ENCODE results near the gene PARN.

PARN gene

DNA sequence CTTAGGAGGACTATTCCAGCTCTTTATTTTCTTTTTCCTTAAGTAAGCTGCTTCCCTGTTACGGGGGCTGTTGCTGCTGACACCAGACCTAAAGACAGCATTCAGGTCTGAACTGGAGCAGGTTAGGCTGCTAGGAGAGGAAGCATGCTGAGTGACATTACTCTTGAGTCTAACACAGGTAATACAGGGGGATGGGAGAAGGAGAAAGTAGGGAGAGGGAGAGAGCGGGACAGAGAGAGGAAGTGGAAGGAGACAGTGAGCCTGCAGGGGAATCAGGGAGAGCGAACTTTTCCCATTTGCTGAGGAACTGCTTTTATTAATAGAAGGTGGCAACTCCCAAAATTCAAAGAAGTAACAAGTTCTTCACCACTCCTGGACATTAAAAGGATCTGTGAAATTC is 130.9 kb downstream of the PARN start:
- no peak for DNase-seq (ENCODE audit: low spot score)

DNA sequence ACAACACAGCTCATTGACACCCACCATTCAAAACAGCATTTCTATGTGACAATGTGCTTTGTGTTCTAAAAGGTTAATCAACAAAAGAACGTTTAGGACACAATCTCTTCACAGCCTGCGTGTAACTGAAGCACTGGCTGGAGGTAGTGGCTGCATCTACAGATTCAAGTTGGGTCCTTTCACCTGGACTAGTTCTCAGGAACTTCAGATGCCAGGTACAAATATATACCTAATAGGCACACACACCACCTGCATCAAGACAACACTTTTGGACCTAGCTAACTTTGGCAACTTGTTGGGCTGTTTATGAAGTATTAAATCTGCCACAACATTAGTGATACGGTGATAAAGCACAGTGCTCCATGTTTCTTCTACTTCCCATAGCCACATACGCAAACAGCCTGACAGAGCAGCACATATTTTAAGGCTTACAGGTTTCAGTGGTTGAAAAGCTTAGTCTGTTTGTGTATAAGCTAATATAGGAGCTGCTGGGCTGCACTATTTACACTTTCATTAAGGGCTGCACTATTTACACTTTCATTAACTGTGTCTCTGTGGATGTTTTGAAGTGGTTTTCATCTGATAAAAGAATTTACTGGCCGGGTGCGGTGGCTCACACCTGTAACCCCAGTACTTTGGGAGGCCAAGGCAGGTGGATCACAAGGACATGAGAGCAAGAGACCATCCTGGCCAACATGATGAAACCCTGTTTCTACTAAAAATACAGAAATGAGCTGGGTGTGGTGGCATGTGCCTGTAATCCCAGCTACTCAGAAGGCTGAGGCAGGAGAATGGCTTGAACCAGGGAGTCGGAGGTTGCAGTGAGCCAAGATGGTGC is 132.6 kb downstream of the PARN start:
- DNase-seq (ENCODE audit: low spot score), result no peak

DNA sequence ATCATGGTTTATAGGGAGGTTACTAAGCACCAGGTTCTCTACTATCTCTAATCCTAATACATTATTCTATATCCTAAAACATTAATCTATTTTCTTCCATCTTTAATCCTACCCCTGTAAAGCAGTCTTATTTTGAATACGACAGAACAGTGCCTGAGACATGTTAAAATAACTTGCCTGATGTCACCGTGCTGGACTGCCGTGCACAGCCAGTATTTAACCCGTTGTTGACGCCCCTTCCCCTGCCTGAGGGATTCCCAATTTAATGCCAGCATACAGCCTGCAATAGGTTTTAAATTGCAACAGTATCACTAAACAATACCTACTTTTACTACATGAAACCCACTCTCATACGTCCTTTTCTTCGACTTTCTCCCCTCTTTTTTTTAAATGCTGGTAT is 133.3 kb downstream of the PARN start:
- no peak for DNase-seq (ENCODE audit: low spot score)

DNA sequence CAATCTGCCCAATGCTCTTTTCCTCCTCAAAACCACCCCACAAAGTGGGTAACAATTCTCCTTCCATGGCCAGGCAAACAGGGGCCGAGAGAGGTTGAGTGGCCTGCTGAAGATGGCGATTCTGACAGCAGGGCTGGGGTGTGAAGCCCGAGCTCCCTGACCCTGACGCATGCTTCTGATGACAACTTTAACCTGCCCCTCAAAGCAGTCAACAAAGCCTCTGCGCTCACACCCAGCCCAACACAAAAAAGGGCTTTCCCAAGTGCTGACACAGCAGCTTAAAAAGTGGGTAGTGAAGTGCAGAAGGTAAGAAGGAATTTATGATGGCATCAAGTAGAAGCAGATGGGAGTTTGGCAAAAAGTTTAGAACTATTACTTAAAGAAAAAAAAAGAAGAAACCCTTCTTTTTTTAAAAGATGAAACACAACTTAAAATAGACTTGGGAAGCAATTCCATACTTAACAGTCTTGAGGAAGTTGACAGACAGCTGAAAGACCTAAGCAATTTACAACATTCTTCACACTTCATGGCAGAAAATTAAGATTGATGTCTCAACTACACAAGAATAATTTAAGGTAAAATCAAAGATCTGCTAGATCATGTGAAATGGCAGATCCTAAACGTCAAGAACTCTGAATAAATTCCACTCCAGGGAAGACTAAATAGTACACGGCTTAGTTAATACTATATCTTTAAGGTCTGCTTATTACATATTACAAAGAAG is 133.9 kb downstream of the PARN start:
- no peak for DNase-seq (ENCODE audit: low spot score)

DNA sequence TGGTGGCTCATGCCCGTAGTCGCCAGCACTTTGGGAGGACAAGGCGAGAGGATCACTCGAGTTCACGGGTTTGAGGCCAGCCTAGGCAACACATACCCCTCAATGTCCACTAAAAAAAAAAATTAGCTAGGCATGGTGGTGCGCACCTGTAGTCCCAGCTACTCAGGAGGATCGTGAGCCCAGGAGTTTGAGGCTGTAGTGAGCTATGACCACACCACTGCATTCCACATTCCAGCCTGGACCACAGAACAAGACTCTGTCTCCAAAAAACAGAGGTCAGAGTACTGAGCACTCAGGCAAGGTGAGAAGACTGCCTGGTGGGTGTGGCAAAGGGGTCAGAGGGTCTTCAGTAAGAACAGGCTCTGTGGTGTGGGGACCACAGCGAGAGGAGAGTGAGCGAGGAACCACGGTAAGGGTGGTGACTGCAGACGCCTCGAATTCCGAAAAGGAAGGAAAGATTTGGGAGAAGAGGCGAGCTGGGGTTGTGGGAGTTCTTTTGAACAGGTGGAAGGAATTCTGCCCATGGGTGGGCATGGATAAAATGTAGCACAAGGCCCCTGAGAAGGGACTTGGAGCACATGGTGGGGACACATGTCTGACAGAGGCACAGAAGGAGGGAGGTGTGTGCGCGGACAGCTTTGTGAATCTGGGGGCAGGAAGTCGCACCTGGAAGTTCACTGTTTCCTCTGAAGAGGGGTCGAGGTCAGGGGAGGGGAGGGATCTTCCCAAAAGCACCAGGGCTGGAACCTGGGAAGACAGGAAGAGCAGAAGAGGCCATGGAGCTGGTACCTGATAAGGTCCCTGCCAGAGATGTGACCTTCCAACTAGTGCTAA is 134.6 kb downstream of the PARN start:
- DNase-seq (ENCODE audit: low spot score), result no peak

DNA sequence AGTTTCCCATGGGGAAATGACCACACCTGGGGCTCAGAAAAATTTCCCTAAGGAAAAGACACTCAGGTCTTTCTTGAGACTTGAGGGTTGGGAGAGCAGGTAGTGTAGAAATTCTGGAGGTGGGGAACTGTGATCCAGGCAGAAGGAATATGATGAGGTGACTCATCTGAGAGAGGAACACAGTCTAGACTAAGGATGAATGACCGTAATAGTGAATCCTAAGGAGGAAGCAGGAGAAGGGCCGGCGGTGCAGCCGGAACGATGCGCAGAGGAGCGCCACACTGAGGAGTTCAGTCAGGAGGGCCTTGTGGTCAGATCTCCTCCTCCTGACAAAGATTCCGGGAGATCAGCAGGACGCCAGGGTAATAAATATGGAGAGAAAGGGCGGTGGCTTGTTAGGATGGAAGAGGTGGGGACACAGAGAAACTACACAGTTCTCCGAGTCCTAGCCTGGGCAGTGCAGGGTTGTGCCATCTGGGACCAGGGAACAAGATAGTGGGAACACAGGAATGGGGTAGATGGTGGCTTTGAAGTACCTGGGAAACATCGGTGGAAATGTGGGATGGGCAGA is 135.6 kb downstream of the PARN start:
- no peak for DNase-seq (ENCODE audit: low spot score)

DNA sequence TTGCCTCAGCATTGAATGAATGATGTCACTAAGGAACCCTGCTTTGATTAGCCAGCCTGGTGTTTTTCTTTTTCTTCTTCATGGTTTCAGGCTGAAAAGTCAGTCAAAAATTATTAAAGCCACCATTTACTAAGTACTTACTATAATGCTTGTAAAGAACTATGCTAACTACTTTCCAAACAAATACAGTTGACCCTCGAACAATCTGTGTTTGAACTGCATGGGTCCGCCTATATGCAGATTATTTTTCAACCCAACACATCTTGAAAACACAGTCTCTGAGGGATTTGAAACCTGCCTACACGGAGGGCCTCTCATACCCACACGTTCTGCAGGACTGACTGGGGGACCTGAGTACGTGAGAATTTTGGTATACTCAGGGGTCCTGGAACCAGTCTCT is 136.3 kb downstream of the PARN start:
- DNase-seq (ENCODE audit: low spot score), result no peak

DNA sequence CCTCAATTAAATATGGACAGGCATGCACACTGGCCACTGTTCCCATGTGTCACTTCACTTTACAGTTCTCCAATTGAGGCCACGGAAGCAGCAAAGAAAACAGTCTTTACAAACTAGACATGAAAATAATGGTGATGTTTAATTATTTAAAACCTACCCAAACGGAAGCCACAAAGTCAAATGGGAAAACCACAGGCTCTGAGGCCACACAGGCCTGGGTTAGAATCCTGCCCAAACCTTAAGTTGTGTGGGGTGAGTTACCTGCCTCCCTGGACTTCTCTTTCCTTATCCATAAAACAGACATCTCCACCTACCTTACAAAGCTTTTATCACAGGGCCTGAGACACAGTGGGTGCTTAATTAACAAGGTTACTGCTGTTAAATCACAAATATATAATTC is 137.4 kb downstream of the PARN start:
- DNase-seq (ENCODE audit: low spot score), result no peak

DNA sequence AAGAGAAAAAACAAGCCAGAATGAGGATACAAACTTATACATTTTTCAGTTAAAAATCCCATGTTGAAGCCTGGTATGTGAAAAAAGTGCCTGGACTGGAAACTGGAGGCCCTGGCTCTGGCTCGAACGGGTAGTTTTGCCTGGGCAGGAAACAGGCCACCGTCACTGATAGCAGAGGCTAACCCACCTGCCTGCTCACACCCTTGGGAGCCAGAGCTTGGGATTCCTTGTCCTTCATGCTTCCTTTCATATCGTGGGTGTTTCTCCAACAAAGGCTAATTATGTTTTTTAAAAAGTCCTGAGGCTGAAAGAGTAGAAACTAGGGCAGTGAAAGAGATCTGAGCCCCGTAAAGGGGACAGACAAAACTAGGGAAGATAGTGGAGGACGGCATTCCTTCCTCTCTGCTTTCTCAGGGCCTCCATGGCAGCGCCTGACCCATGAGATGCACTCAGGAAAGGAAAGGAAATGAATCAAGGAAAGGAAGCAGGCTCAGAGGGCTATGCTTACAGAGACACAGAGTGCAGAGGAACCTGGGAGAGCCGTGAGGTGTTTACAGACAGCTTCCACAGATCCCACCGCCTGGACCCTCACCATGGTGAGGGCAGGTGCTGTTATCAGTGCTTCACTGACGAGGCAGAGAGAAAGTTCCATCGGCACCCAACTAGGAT is 138.1 kb downstream of the PARN start:
- DNase-seq (ENCODE audit: low spot score), result no peak

DNA sequence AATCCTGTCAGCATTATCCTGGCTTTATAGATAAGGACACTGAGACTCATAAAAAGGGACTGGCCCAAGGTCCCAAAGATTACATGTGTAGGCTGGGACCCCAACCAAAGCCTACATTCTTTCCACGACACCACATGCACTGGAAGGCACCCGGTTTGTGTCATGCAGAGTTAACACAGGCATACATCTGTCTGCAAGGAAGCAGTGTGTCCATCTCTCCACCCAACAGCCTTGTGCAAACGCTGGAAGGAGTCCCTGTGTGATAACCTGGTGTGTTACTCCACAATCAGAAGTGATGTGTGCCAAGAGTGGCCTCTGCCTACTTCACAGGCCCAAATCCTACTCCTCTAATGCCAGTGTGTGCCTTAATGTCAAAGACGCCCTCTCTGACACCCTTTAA is 139.8 kb downstream of the PARN start:
- DNase-seq (ENCODE audit: low spot score), result no peak

DNA sequence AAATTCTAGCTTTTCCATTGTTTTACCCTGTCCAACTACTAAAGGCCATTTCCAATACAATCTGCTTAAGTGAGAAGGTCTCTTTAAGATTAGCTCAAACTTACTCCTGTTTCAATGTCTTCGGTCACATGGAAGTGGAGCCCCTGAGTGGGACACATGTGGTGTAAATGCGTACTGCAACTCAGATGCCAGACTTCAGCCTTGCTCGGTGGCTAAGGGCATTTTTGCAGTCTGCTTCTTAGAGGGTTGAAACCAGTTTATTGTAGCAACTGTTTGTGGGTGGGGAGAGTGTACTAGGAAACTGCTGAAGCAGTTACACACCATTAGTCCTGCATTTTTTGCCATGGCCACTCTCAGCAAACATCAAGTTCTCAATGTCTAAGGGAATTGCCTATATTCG is 140.6 kb downstream of the PARN start:
- DNase-seq (ENCODE audit: low spot score), result no peak

DNA sequence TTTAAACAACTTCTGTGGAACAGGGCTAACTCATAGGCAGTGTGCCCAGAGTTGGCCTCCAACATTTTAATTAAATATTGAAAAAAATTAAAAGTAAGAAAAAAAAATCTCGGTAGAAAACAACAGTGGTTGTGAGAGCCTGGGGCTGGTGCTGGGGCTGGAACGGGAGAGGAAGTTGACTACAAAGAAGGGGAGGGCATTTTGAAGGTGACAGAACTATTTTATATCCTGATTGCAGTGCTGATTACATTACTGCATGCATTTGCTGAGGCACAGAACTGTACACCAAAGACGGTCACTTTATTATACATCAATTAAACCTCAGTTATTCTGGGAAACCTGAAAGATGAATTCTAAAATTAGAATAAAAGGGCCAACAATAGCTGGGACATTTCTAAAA is 142.5 kb downstream of the PARN start:
- DNase-seq (ENCODE audit: low spot score), result no peak

DNA sequence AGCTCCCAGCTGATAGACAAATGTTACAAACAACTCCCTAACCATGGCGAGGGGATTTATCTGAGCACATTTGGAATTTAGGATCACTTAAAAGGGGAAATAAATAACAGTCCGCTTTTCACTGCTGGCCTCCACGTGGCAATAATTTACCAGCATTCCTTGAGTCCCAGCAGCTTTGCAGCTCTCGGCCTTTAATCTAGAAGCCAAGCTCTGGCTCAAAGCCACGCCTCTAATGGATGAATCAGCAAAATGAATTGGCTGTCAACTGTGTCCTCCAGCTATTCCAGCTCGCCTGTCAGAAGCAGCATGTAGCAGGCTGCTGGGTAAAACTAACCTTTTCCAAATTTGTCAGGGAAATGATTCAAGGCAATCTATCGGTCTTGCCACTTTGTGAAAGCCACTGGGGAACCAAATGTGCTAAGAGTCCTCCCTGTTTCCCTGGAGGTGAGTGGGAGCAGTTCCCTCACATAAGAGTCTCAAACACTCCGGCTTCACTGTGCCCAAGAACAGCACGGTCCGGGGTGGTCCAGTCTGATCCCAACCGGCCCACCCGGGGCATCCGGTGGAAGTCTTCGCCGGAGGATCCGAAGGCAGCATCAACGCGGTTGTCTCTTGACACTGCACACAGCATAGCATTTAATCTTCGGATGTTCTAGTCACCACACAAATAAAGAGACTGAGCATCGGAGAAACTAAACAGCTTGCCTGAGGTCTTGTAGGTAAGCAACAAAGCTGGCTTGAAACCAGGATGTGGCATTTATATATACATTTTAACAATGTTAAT is 143.3 kb downstream of the PARN start:
- DNase-seq (ENCODE audit: low spot score), result peak; percentile 56

DNA sequence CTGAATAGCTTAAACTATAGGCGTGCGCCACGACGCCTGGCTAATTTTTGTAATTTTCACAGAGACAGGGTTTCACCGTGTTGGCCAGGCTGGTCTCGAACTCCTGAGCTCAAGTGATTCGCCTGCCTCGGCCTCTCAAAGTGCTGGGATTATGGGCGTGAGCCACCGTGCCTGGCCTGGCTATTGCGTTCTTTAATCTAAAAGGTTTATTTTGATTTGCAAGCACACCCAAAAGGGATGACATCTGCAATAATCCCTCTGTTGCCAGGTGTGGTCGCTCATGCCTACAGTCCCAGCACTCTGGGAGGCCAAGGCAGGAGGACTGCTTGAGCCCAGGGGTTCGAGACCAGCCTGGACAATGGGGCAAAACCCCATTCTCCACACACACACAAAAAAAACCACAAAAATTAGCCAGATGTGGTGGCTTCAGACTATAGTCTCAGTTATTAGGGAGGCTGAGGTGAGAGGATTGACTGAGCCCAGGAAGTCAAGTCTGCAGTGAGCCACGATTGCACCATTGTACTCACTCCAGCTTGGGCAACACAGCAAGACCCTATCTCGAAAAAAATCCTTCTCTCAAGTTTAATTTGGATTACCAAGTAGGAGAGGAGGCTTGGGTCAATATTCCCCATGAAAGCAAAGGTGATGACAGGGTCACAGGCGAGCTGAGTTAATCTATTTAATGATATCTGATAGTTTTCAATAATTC is 144.1 kb downstream of the PARN start:
- no peak for DNase-seq (ENCODE audit: low spot score)

DNA sequence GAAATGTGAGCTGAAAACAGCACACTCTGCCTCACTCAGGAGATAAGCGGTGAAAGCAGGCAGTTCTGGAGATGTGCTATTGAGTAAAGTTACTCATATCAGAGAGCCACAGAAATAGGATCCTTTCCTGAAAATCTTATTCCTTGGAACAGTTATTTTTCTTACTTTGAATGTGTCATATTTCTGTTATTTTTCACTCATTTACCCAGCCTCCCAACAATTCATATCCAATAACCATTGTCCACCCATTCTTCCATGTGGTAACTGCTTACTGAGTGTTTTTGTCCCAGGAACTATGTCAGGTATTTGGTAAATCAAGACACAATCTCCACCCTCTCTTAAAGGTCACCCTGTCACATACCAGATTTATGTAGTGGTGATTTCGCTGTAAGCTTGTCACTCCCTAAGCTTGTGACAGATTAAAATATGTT is 144.9 kb downstream of the PARN start:
- DNase-seq (ENCODE audit: low spot score), result no peak

DNA sequence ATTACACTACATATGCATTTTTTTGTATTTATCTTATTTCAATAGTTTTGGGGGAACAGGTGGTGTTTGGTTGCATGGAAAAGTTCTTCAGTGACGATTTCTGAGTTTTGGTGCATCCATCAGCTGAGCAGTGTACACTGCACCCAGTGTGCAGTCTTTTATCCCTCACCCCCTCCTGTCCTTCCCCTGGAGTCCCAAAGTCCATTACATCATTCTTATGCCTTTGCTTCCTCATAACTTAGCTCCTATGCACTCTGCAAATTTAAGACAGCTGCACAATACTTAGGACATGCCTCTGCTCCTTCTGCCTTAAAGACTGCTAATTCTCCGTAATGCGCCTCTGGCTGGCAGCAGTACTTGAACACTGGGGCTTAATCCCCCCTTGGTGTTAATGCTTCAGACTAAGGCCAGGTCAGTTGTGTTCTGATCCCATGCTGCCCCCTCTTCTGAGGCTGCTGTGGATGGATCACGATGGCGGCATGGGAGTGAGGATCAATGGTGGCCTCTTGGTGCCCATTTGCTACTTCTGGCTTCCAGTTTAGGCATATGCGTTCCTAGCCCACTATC is 146.2 kb downstream of the PARN start:
- no peak for DNase-seq (ENCODE audit: low spot score)

DNA sequence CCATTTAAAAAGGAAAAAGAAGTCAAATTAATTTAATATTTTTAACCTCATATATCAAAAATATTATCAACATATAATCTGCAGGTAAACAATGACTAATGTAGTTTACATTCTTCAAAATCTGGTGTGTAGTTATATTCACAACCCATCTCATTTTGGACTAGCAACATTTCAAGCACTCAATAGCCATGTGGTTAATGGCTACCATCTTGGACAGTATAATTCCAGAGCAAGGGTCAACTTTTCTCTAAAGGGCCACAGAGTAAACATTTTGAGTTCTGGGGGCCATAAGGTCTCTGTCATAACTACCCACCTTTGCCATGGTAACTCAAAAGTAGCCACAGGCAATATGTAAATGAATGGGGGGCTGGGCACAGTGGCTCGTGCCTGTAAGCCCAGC is 153.9 kb downstream of the PARN start:
- no peak for DNase-seq (ENCODE audit: low spot score)

DNA sequence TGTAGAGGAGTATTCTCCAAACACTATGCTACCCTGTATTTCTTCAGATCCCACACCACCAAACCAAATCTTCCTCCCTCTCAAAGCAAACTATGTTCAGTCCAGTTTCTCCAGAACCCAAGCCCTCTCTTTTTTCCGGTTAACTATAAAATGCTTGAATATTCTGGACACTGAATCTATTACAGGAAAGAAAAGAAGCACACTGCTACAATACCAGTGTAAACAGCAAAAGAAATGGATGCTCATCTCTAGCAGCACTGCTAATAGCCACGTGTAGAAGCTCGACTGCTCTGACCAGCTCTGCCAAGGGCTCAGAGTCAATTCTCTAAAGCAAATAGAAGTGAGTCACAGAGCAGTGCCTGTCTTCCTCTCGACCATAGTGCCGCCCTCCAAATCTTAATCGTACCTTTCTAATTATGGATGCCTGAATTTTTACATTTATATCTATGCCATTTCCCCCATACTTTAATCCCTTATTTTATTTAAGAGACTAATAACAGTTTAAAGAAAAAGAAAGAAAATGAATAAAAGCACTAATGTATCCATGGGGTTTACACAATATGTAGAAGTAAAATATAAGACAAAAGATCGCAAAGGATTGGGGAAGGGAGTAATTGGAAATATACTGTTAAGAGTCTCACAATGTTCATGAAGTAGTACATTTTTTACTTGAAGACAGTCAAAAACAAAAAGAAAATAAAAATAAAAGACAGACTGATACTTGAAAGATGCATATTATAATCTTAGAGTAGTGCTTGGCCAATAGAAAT is 154.5 kb downstream of the PARN start:
- DNase-seq (ENCODE audit: low spot score), result no peak

DNA sequence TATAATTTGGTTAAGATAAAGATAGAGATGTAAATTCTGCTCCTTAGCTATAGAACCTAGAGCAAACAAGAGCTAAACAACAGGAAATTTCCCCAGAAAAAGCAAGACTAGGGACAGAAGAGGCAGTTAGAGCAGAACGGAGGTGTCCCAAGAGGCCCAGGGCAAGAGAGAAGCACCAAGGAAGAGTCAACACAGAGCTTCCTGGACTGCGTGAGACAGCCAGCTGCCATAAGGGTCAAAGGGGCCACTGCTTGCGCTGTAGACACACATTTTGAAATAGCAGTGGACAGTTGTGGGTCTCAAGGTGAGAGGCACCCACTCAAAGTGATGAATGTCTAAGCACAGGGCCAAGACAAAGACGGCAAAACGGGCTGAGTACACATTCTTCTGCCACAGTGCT is 156.6 kb downstream of the PARN start:
- no peak for DNase-seq (ENCODE audit: low spot score)

All from ecto neural progenitor cell (in vitro differentiated cells).